GM23338 (cell line): ENCODE measurements around the gene ENDOV. TPM values are rescaled to one million over a fixed set of nuclear protein-coding genes. Genes with fewer than 3 reads are reported as not detected.

Source experiments
- ATAC-seq: fragments of 200-7000 bp; cut with Tn5 transposase; 3 replicates; pipeline ENCODE4 v1.9.1; 2020
- DNase-seq: peaks from one replicate; pipeline ENCODE4 v3.0.0-alpha.2; 2015; ENCODE audit warnings: low spot score
- H2AFZ ChIP-seq: fragments of 200-600 bp; sonication (generic); 2 replicates; pipeline ENCODE4 v1.8.0; 2016; ENCODE audit warnings: antibody characterized with exemption, mild to moderate bottlenecking, moderate library complexity
- H3F3A ChIP-seq: fragments of 200-600 bp; sonication (generic); replicated peaks from 2 replicates; pipeline ENCODE4 v1.8.0; 2017; ENCODE audit warnings: antibody characterized with exemption, mixed run types, low read depth
- H3K27ac ChIP-seq: fragments of 200-600 bp; sonication (generic); 2 replicates; pipeline ENCODE4 v1.6.1; 2016; ENCODE audit warnings: low read depth
- H3K27me3 ChIP-seq: fragments of 200-600 bp; sonication (generic); 2 replicates; pipeline ENCODE4 v1.8.0; 2016; ENCODE audit warnings: mild to moderate bottlenecking, mixed run types, moderate library complexity; ENCODE audit not compliant: insufficient read depth
- H3K36me3 ChIP-seq: fragments of 200-600 bp; sonication (generic); 2 replicates; pipeline ENCODE4 v1.8.0; 2016; ENCODE audit warnings: mild to moderate bottlenecking; ENCODE audit not compliant: insufficient read depth
- H3K4me1 ChIP-seq: fragments of 200-600 bp; sonication (generic); 2 replicates; pipeline ENCODE4 v1.8.0; 2016; ENCODE audit warnings: mild to moderate bottlenecking, moderate library complexity; ENCODE audit not compliant: insufficient read depth
- H3K4me2 ChIP-seq: fragments of 200-600 bp; sonication (generic); 2 replicates; pipeline ENCODE4 v1.7.1; 2017; ENCODE audit warnings: mixed run types
- H3K4me3 ChIP-seq: fragments of 200-600 bp; sonication (generic); 2 replicates; pipeline ENCODE4 v1.6.1; 2016; ENCODE audit warnings: mixed run types
- H3K79me2 ChIP-seq: fragments of 200-600 bp; sonication (generic); replicated peaks from 2 replicates; pipeline ENCODE4 v1.8.0; 2017; ENCODE audit warnings: mild to moderate bottlenecking; ENCODE audit not compliant: insufficient read depth
- H3K9me2 ChIP-seq: fragments of 200-600 bp; sonication (generic); 2 replicates; pipeline ENCODE4 v1.8.0; 2017; ENCODE audit not compliant: insufficient read depth
- H4K20me1 ChIP-seq: fragments of 200-600 bp; sonication (generic); replicated peaks from 2 replicates; pipeline ENCODE4 v1.8.0; 2017; ENCODE audit warnings: mild to moderate bottlenecking; ENCODE audit not compliant: insufficient read depth
- H3K27ac Mint-ChIP-seq: 2 replicates; pipeline ENCODE4 v1.8.0; 2020; ENCODE audit warnings: inconsistent platforms, mild to moderate bottlenecking, moderate library complexity, mixed read lengths
- H3K27me3 Mint-ChIP-seq: 3 replicates; pipeline ENCODE4 v1.8.0; 2022; ENCODE audit warnings: low read depth, mild to moderate bottlenecking, moderate library complexity, mixed read lengths, inconsistent platforms; ENCODE audit not compliant: insufficient read depth, poor library complexity
- H3K36me3 Mint-ChIP-seq: 3 replicates; pipeline ENCODE4 v1.8.0; 2021; ENCODE audit warnings: low read depth, mild to moderate bottlenecking, inconsistent platforms, moderate library complexity, mixed read lengths
- H3K4me1 Mint-ChIP-seq: 3 replicates; pipeline ENCODE4 v1.8.0; 2020; ENCODE audit warnings: mild to moderate bottlenecking, inconsistent platforms, mixed read lengths
- H3K4me3 Mint-ChIP-seq: 3 replicates; pipeline ENCODE4 v1.8.0; 2021; ENCODE audit warnings: moderate library complexity, mild to moderate bottlenecking, inconsistent platforms, mixed read lengths
- H3K9me3 Mint-ChIP-seq: 3 replicates; pipeline ENCODE4 v1.8.0; 2020; ENCODE audit warnings: moderate library complexity, mild to moderate bottlenecking, inconsistent platforms, mixed read lengths
- CREB1 ChIP-seq: fragments of 250-450 bp; sonication (Bioruptor Pico); IDR thresholded peaks from 2 replicates; pipeline ENCODE4 v1.5.0; 2020; ENCODE audit warnings: low read depth, mild to moderate bottlenecking, moderate library complexity
- ETS1 ChIP-seq: IDR thresholded peaks from 2 replicates; pipeline ENCODE4 v1.6.1; 2016; ENCODE audit warnings: antibody characterized with exemption
- EZH2 ChIP-seq: fragments of 200-600 bp; sonication (generic); IDR thresholded peaks from one replicate; pipeline ENCODE4 v1.8.0; 2017; ENCODE audit warnings: antibody characterized with exemption, mild to moderate bottlenecking, low read depth; ENCODE audit not compliant: unreplicated experiment
- EZH2phosphoT487 ChIP-seq: fragments of 200-600 bp; sonication (generic); IDR thresholded peaks from one replicate; pipeline ENCODE4 v1.8.1; 2018; ENCODE audit warnings: antibody characterized with exemption; ENCODE audit not compliant: unreplicated experiment
- JUNB ChIP-seq: IDR thresholded peaks from one replicate; pipeline ENCODE4 v1.6.1; 2016; ENCODE audit warnings: antibody characterized with exemption; ENCODE audit not compliant: unreplicated experiment
- NANOG ChIP-seq: IDR thresholded peaks from 2 replicates; pipeline ENCODE4 v1.6.1; 2016; ENCODE audit warnings: antibody characterized with exemption, borderline replicate concordance
- POLR2AphosphoS5 ChIP-seq: IDR thresholded peaks from 2 replicates; pipeline ENCODE4 v1.6.1; 2016; ENCODE audit warnings: antibody characterized with exemption, low read depth
- STAT1 ChIP-seq: IDR thresholded peaks from one replicate; pipeline ENCODE4 v1.6.1; 2016; ENCODE audit warnings: antibody characterized with exemption; ENCODE audit not compliant: unreplicated experiment
- ZNF114 ChIP-seq: fragments of 250-450 bp; sonication (Bioruptor Pico); IDR thresholded peaks from 2 replicates; pipeline ENCODE4 v1.5.0; 2020; ENCODE audit warnings: mild to moderate bottlenecking, moderate library complexity
- ZNF331 ChIP-seq: fragments of 250-450 bp; sonication (Bioruptor Pico); IDR thresholded peaks from 2 replicates; pipeline ENCODE4 v1.5.0; 2020; ENCODE audit warnings: low read depth, mild to moderate bottlenecking, moderate library complexity
- polyA plus RNA-seq: library from polyadenylated mRNA; unstranded; fragments of >200 nt; fragmentation: Nextera tagmentation; extraction: Ambion mirVana; gene quantifications from 2 replicates; pipeline ENCODE4 v1.2.1, GENCODE V29; 2016
- total RNA-seq: library from RNA; depleted of rRNA; stranded (reverse); fragments of >200 nt; shearing (Covaris generic); gene quantifications from 2 replicates; pipeline ENCODE4 v1.2.3, GENCODE V29; 2014
- TF ChIP-seq, protein P1 (sequence below): IDR thresholded peaks from one replicate; pipeline ENCODE4 v1.6.1; 2018; ENCODE audit warnings: antibody characterized with exemption; ENCODE audit not compliant: unreplicated experiment
- TF ChIP-seq, protein P2 (sequence below): fragments of 250-450 bp; sonication (Bioruptor Pico); IDR thresholded peaks from 2 replicates; pipeline ENCODE4 v1.5.0; 2020; ENCODE audit warnings: mild to moderate bottlenecking, moderate library complexity
- TF ChIP-seq, protein P3 (sequence below), 2 experiments: fragments of 200-600 bp in 1 of 2; sonication (generic) in 1 of 2; conservative IDR thresholded peaks; 2 replicates each; pipeline versions ENCODE4 v1.5.1 to v1.6.1; 2016 to 2017; ENCODE audit warnings: antibody characterized with exemption in 2 of 2, low read depth in 2 of 2, mild to moderate bottlenecking in 2 of 2, moderate library complexity in 1 of 2

The ENDOV gene
- total and polyA plus RNA-seq, 2 experiments from 2014 or later: 11.5 to 16.1 TPM

GRCh38 chr17:80382956-80383355, 32.0 kb upstream of the ENDOV start:
- H3K4me2 ChIP-seq: no peak overlapping the region
- peaks cover 69% of the 10 kb centered on the region for H3K36me3 Mint-ChIP-seq

More at GRCh38 chr17:80382956-80383355, 32.0 kb upstream of the ENDOV start:
- no peak overlapping the region for H3K4me3 ChIP-seq
- DNase-seq (no peak), ATAC-seq (no peak)
- no peaks in the 10 kb centered on the region for H3K79me2 ChIP-seq
- H3K27ac ChIP-seq: no peak overlapping the region
- H2AFZ ChIP-seq: no peak overlapping the region
- H3F3A ChIP-seq: no peaks in the 10 kb centered on the region
- no peaks in the 10 kb centered on the region for H3K27me3 ChIP-seq
- TF ChIP-seq, protein P1, sequence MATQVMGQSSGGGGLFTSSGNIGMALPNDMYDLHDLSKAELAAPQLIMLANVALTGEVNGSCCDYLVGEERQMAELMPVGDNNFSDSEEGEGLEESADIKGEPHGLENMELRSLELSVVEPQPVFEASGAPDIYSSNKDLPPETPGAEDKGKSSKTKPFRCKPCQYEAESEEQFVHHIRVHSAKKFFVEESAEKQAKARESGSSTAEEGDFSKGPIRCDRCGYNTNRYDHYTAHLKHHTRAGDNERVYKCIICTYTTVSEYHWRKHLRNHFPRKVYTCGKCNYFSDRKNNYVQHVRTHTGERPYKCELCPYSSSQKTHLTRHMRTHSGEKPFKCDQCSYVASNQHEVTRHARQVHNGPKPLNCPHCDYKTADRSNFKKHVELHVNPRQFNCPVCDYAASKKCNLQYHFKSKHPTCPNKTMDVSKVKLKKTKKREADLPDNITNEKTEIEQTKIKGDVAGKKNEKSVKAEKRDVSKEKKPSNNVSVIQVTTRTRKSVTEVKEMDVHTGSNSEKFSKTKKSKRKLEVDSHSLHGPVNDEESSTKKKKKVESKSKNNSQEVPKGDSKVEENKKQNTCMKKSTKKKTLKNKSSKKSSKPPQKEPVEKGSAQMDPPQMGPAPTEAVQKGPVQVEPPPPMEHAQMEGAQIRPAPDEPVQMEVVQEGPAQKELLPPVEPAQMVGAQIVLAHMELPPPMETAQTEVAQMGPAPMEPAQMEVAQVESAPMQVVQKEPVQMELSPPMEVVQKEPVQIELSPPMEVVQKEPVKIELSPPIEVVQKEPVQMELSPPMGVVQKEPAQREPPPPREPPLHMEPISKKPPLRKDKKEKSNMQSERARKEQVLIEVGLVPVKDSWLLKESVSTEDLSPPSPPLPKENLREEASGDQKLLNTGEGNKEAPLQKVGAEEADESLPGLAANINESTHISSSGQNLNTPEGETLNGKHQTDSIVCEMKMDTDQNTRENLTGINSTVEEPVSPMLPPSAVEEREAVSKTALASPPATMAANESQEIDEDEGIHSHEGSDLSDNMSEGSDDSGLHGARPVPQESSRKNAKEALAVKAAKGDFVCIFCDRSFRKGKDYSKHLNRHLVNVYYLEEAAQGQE: no peak
- TF ChIP-seq, protein P2, sequence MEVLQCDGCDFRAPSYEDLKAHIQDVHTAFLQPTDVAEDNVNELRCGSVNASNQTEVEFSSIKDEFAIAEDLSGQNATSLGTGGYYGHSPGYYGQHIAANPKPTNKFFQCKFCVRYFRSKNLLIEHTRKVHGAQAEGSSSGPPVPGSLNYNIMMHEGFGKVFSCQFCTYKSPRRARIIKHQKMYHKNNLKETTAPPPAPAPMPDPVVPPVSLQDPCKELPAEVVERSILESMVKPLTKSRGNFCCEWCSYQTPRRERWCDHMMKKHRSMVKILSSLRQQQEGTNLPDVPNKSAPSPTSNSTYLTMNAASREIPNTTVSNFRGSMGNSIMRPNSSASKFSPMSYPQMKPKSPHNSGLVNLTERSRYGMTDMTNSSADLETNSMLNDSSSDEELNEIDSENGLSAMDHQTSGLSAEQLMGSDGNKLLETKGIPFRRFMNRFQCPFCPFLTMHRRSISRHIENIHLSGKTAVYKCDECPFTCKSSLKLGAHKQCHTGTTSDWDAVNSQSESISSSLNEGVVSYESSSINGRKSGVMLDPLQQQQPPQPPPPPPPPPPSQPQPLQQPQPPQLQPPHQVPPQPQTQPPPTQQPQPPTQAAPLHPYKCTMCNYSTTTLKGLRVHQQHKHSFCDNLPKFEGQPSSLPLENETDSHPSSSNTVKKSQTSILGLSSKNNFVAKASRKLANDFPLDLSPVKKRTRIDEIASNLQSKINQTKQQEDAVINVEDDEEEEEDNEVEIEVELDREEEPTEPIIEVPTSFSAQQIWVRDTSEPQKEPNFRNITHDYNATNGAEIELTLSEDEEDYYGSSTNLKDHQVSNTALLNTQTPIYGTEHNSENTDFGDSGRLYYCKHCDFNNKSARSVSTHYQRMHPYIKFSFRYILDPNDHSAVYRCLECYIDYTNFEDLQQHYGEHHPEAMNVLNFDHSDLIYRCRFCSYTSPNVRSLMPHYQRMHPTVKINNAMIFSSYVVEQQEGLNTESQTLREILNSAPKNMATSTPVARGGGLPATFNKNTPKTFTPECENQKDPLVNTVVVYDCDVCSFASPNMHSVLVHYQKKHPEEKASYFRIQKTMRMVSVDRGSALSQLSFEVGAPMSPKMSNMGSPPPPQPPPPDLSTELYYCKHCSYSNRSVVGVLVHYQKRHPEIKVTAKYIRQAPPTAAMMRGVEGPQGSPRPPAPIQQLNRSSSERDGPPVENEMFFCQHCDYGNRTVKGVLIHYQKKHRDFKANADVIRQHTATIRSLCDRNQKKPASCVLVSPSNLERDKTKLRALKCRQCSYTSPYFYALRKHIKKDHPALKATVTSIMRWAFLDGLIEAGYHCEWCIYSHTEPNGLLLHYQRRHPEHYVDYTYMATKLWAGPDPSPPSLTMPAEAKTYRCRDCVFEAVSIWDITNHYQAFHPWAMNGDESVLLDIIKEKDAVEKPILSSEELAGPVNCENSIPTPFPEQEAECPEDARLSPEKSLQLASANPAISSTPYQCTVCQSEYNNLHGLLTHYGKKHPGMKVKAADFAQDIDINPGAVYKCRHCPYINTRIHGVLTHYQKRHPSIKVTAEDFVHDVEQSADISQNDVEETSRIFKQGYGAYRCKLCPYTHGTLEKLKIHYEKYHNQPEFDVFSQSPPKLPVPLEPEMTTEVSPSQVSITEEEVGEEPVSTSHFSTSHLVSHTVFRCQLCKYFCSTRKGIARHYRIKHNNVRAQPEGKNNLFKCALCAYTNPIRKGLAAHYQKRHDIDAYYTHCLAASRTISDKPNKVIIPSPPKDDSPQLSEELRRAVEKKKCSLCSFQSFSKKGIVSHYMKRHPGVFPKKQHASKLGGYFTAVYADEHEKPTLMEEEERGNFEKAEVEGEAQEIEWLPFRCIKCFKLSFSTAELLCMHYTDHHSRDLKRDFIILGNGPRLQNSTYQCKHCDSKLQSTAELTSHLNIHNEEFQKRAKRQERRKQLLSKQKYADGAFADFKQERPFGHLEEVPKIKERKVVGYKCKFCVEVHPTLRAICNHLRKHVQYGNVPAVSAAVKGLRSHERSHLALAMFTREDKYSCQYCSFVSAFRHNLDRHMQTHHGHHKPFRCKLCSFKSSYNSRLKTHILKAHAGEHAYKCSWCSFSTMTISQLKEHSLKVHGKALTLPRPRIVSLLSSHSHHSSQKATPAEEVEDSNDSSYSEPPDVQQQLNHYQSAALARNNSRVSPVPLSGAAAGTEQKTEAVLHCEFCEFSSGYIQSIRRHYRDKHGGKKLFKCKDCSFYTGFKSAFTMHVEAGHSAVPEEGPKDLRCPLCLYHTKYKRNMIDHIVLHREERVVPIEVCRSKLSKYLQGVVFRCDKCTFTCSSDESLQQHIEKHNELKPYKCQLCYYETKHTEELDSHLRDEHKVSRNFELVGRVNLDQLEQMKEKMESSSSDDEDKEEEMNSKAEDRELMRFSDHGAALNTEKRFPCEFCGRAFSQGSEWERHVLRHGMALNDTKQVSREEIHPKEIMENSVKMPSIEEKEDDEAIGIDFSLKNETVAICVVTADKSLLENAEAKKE: no peak
- TF ChIP-seq ZNF114 (CRISPR knock-in tag) (no peak), STAT1 (no peak), ETS1 (no peak), JUNB (no peak), POLR2AphosphoS5 (no peak), NANOG (no peak), CREB1 (CRISPR knock-in tag) (no peak), EZH2 (no peak), ZNF331 (CRISPR knock-in tag) (no peak), EZH2phosphoT487 (no peak)
- TF ChIP-seq, protein P3, sequence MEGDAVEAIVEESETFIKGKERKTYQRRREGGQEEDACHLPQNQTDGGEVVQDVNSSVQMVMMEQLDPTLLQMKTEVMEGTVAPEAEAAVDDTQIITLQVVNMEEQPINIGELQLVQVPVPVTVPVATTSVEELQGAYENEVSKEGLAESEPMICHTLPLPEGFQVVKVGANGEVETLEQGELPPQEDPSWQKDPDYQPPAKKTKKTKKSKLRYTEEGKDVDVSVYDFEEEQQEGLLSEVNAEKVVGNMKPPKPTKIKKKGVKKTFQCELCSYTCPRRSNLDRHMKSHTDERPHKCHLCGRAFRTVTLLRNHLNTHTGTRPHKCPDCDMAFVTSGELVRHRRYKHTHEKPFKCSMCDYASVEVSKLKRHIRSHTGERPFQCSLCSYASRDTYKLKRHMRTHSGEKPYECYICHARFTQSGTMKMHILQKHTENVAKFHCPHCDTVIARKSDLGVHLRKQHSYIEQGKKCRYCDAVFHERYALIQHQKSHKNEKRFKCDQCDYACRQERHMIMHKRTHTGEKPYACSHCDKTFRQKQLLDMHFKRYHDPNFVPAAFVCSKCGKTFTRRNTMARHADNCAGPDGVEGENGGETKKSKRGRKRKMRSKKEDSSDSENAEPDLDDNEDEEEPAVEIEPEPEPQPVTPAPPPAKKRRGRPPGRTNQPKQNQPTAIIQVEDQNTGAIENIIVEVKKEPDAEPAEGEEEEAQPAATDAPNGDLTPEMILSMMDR (conservative IDR thresholded peaks at IDR 0.05; ENCODE audit: low read depth in 2 of 2): no peak
- peaks cover 10% of the 10 kb centered on the region; the same call in 1 of the 2 replicates for H3K36me3 ChIP-seq
- no peak overlapping the region for H3K27ac Mint-ChIP-seq
- H3K27me3 Mint-ChIP-seq: peaks cover 14% of the 10 kb centered on the region
- H3K9me2 ChIP-seq: no peaks in the 10 kb centered on the region
- no peaks in the 10 kb centered on the region for H3K4me1 ChIP-seq
- H3K4me1 Mint-ChIP-seq: peaks cover 2% of the 10 kb centered on the region; the same call in 1 of the 3 replicates
- no peaks in the 10 kb centered on the region for H4K20me1 ChIP-seq
- no peak overlapping the region for H3K4me3 Mint-ChIP-seq
- no peaks in the 10 kb centered on the region for H3K9me3 Mint-ChIP-seq
